Astrocyte of the spinal cord (primary cell): ENCODE results near the gene PHOX2A.
"Not testable (repeated sequence)": the region's sequence is repeated elsewhere in the genome, so short reads cannot be mapped to it uniquely, and the experiment has no call there.

Experiments used
- DNase-seq: peaks from one replicate; pipeline ENCODE4 v3.0.0; 2011; ENCODE audit warnings: low read depth, low spot score
- H3K4me3 ChIP-seq: 2 replicates; pipeline ENCODE4 v1.5.1; 2011; ENCODE audit warnings: low read depth, mild to moderate bottlenecking, low read length, moderate library complexity
- in situ Hi-C: cut with HindIII; loops from 2 replicates; pipeline ENCODE4 v1.10.0; 2017; ENCODE audit warnings: low sequenced_read_pairs
- TF ChIP-seq, protein P1 (sequence below): IDR thresholded peaks from 2 replicates; pipeline ENCODE4 v1.5.1; 2012; ENCODE audit warnings: low read depth, mild to moderate bottlenecking, low read length, inconsistent platforms

Gene PHOX2A

GRCh38 chr11:72209101-72209500, 34.9 kb downstream of the PHOX2A start:
- no peak overlapping the region for H3K4me3 ChIP-seq
- TF ChIP-seq, protein P1, sequence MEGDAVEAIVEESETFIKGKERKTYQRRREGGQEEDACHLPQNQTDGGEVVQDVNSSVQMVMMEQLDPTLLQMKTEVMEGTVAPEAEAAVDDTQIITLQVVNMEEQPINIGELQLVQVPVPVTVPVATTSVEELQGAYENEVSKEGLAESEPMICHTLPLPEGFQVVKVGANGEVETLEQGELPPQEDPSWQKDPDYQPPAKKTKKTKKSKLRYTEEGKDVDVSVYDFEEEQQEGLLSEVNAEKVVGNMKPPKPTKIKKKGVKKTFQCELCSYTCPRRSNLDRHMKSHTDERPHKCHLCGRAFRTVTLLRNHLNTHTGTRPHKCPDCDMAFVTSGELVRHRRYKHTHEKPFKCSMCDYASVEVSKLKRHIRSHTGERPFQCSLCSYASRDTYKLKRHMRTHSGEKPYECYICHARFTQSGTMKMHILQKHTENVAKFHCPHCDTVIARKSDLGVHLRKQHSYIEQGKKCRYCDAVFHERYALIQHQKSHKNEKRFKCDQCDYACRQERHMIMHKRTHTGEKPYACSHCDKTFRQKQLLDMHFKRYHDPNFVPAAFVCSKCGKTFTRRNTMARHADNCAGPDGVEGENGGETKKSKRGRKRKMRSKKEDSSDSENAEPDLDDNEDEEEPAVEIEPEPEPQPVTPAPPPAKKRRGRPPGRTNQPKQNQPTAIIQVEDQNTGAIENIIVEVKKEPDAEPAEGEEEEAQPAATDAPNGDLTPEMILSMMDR = no peak
- in situ Hi-C loops = no loop called here
- no peak for DNase-seq

DNA sequence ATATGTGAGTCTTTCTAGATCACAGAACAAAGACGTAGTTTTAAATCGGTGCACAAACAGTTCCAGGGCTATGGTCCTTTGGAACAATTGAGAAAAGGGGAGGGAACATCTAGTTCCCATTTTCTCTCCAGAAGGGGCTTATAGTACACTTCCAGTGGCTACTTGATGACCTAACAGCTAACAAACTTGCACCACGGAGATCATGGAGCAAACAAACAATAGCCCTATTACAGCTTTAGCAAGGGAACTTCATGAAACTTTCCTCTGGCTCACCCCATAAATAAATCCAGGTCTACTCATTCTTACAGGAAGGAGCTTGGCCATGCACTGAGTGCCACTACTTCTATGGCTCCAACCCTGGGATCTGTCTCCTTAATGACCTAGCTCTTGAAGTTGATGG, 35.7 kb downstream of the PHOX2A start:
- H3K4me3 ChIP-seq = no peak overlapping the region
- DNase-seq = no peak
- TF ChIP-seq, protein P1 = no peak
- in situ Hi-C loops = no loop called here

DNA sequence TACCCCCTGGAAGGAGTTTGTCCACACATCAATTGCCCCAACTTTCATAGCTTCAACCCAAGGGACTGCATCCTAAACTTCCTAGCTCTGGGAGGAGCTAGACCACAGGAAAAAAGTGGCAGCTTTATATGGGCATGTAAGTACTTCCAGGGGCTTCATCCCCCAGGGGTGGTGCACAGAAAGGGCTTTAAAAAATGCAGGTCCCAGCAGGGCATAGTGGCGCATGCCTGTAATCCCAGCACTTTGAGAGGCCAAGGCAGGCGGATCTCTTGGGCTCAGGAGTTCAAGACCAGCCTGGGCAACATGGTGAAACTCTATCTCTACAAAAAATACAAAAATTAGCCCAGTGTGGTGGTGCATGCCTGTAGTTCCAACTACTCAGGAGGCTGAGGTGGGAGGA, 37.2 kb downstream of the PHOX2A start:
- H3K4me3 ChIP-seq, DNase-seq, in situ Hi-C loops: not testable (repeated sequence)

- no peak for DNase-seq
- TF ChIP-seq, protein P1 = no peak
- no peak overlapping the region for H3K4me3 ChIP-seq
- in situ Hi-C loops = no loop called here
Observed at GRCh38 chr11:72204886-72205285, 39.1 kb downstream of the PHOX2A start.

- TF ChIP-seq, protein P1 = no peak
- in situ Hi-C loops = no loop called here
- DNase-seq = no peak
- H3K4me3 ChIP-seq = no peak overlapping the region
Observed at GRCh38 chr11:72203163-72203562, 40.8 kb downstream of the PHOX2A start.

GRCh38 chr11:72202571-72202970, 41.4 kb downstream of the PHOX2A start:
- H3K4me3 ChIP-seq = no peak overlapping the region
- TF ChIP-seq, protein P1 = no peak
- DNase-seq = no peak
- in situ Hi-C loops = no loop called here

DNA sequence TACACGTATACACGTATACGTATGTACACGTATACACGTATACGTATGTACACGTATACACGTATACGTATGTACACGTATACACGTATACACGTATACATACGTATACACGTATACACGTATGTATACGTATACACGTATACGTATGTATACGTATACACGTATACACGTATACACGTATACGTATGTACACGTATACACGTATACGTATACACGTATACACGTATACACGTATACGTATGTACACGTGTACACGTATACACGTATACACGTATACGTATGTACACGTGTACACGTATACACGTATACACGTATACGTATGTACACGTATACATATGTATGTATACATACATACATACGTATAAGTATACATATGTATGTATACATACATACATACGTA, 42.5 kb downstream of the PHOX2A start:
- in situ Hi-C loops, DNase-seq, H3K4me3 ChIP-seq: not testable (repeated sequence)
